ENCODE data around the gene P2RX4.
"Not testable (repeated sequence)": the region's sequence is repeated elsewhere in the genome, so short reads cannot be mapped to it uniquely, and the experiment has no call there.

Gene P2RX4

DNA sequence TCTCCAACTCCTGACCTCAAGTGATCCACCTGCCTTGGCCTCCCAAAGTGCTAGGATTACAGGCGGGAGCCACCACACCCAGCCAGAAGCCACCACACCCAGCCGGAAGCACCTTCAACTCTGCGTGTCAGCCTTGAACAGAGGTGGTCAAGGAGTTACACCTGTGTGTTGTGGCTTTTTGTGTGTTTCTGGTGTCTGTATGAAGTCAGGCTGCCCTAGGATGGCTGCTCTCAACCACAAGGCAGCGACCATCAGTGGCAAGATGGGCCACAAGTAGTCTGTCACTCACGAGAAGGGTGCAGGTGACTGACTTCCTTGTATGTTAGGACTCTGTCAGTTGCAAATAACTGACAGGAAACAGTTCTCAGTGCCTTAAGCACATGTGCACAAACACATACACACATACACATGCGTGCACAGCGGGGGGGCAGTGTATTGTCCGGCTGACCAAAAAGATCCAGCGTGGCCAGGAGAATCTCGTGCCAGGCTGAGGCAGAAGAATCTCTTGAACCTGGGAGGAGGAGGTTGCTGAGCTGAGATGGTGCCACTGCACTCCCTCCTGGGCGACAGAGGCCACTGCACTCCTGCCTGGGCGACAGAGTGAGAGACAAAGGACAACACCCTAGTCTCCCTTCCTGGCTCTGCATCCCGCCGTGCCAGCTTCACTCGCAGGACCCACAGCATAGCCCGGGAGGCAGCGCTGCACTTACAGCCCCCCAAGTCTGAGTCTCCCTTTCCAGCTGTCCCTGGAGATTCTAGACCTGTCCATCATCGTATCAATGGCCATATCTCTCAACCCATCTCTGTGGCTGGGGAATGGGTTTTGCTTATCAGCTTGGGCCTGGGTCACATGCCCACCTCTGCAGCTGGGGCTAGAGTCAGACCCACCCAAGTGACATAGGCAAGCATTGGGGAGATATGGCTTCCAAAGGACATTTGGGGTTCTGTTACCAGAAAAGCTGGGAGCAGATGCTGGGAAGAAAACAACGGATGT is 13.7 kb downstream of the P2RX4 start:
- no peak for DNase-seq

DNA sequence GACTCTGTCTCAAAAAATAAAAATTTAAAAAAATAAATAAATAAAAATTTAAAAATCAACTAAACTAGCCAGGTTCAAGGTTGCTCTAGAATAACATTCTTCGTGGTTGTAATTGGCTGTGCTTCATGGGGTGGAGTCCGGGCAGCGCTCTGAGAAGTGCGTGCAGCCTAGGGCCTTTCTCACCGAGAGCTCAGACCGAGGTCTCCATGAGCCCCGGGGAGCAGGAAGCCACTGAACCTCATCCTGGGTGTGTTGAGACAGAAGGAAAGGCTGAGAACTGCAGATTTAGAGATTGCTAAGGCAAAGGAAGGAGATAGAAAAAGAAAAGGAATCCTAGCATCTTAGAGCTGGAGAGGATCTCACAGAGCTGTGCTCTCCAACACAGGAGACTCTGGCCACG is 14.7 kb downstream of the P2RX4 start:
- DNase-seq = no peak

DNA sequence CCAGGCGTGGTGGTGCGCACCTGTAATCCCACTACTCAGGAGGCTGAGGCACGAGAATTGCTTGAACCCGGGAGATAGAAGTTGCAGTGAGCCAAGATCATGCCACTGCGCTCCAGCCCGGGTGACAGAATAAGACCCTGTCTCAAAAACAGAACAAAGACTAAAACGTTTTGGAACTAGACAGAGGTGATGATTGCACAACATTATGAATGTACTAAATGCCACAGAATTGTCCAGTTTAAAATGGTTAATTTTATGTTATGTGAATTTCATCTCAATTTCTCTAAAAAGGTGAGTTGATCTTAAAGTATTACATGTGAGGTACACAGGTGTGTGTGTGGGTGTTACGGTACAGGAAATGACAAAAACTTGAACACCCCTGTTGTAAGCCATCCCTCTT is 16.5 kb downstream of the P2RX4 start:
- DNase-seq = no peak

DNA sequence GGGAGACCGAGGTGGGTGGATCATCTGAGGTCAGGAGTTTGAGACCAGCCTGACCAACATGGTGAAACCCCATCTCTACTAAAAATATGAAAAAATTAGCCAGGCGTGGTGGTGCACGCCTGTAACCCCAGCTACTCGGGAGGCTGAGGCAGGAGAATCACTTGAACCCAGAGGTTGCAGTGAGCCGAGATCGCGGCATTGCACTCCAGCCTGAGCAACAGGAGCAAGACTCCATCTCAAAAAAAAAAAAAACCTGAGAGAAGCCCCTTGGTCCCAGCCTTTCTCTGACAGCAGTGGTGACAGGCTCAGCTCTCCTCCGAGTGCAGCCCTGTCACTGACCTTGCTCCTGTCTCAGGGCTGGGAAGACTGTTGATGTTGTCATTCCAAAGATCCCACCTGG is 16.9 kb downstream of the P2RX4 start:
- DNase-seq = not testable (repeated sequence)

DNA sequence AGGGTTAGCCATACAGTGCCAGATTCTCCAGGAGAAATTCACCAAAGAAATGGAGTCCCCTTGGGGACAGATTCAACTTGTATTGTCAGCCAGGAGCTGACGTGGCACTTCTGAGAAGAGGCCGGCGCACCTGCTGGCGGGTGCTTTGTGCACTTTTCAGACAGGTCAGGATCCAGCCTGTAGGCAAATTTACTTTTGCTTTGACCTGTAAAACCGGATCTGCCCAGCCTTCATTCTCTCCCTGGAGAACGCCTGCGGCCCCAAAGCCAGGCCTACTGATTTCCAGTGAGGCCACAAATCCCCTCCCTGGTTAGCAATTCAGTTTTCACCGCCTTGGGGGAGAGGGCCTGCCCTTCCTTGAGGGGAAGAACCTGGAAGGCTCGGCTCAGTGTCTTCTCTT is 17.4 kb downstream of the P2RX4 start:
- DNase-seq = no peak

DNA sequence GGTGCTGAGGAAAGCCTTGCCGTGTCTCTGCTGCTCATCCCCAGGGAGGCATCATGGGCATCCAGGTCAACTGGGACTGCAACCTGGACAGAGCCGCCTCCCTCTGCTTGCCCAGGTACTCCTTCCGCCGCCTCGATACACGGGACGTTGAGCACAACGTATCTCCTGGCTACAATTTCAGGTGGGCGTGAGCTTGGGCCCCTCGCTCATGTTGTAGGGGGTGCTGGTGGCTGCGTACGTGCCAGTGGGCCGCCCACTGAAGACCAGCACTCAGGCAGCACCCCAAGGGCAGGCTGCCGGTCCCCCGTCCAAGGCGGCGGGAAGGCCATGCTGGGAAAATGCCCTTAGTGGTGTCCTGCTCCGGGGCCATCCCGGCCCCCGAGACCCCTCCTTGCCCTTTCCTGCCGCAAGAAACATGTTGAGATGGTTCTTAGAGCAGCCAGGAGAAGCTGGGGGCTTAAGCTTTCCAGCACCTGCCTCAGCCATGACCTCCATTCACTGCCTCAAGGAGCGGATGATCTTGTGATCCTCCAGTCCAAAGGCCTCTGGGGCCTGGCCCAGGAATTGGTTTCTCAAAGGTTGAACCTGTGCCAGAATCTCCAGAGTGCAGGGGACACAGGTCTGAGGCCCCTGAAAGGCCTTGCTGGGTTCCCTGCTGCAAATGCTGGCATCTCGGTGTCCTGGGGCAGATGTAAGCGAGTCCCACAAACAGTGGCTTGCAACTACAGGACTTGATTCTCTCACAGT is 19.2 kb downstream of the P2RX4 start:
- no peak for DNase-seq

DNA sequence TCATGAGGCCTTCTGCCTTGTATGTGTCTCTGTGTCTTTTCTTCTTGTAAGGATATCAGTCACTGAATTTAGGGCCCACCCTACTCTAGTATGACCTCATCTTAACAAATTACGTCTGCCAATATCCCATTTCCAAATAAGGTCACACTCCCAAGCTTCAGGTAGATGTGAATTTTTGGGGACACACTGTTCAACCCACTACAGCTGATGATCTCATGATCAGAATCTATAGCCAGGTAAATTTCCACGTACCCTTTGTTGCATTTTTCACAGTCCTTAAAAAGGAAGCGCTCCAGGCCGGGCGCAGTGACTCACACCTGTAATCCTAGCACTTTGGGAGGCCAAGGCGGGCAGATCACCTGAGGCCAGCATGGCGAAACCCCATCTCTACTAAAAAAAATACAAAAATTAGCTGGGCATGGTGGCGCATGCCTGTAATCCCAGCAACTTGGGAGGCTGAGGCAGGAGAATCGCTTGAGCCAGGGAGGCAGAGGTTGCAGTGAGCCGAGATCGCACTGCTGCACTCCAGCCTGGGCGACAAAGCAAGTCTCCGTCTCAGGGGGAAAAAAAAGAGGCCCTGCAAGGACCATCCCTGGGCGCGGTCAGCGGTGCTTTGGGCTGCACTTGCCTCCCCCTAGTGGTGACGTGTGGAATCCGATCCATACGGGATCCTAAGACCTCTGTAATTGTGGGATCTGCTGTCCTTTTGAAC is 20.1 kb downstream of the P2RX4 start:
- peak; percentile 67 for DNase-seq

DNA sequence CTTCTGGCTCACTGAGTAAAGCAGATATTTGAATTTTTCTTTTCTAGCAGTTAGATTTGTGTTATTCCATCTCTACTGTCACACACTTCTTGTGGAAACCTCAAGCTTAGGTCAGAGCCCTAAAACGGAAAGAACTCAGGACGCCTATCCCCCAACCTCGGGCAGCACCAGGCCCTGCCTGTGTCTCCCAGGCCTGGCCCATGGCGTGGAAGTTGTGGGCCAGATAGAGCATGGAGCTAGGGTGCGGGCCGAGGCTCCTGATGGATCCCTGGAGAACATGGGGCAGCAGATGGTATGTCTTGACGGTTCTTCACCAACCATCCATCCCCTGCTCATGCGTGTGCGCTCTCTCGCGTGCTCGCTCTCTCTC is 20.6 kb downstream of the P2RX4 start:
- DNase-seq = no peak

DNA sequence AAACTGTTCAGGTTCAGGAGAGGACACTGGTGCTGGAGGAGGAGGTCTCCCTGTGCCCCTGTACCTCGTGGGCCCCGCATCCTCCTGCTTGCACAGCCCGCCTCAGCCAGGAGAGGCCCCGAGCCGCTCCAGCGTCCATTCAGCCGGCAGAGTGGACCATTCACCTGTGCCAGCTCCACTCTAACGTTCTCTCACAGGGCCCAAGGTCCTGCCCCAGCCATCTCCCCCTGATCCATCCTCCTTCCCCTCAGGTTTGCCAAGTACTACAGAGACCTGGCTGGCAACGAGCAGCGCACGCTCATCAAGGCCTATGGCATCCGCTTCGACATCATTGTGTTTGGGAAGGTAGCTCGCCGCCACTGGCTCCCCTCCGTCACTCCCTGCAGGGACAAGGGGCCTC is 22.2 kb downstream of the P2RX4 start:
- DNase-seq = no peak

DNA sequence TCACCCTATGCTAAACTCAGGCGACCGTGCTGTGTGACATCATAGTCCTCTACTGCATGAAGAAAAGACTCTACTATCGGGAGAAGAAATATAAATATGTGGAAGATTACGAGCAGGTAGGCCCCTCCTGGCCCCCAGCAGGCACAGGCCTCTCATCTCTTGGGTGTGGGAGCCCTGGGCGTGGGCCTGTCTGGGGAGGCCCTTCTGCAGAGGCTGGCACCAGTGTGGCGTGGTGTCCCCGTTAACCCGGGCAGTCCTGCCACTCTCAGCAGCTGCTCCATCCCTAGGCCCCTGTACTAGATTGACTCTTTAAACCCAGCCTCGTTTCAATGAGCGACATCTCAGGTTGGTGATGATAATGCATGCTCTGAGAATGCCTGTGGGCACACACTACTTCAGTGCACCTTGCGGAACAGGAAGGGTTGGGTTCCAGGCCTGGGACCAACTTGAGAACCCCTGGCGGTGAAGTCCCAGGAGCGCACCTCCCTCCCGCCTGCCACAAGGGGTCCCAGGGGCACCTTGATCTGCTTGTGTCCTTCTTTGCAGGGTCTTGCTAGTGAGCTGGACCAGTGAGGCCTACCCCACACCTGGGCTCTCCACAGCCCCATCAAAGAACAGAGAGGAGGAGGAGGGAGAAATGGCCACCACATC is 23.2 kb downstream of the P2RX4 start:
- no peak for DNase-seq

DNA sequence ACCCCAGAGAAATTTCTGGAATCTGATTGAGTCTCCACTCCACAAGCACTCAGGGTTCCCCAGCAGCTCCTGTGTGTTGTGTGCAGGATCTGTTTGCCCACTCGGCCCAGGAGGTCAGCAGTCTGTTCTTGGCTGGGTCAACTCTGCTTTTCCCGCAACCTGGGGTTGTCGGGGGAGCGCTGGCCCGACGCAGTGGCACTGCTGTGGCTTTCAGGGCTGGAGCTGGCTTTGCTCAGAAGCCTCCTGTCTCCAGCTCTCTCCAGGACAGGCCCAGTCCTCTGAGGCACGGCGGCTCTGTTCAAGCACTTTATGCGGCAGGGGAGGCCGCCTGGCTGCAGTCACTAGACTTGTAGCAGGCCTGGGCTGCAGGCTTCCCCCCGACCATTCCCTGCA is 23.7 kb downstream of the P2RX4 start:
- DNase-seq = no peak

DNA sequence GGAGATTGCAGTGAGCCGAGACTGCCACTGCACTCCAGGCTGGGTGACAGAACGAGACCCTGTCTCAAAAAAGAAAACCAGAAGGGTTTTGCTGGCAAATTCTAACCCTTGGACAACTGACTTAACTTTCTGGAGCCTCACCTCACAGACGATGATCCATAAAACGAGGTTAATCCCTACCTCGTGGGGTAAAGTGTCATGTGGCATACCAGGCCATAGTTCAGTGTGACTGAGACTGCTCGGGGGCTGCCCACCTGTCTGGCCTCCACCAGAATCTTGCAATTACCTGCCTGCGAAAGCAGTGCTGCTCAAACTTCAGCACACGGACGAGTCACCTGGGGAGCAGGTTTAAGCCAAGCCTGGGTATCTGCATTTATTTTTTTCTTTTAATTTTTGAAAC is 26.8 kb downstream of the P2RX4 start:
- DNase-seq = no peak

DNA sequence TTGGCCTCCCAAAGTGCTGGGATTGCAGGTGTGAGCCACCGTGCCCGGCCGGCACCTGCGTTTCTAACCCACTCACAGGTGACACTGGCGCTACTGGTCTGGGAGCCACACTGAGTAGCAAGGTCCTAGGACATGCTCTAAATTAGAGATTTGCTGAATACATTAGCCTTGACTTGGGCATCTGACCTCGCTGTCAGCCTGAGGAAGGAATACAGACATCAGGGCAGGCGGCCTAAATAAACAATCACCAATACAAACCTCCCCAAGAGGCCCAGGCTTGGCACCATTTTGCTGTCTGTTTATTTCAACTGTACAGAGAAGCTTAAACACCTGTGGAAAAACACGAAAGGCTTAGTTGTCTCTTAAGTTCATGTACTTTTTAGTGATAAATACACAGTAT is 27.5 kb downstream of the P2RX4 start:
- DNase-seq = no peak

DNA sequence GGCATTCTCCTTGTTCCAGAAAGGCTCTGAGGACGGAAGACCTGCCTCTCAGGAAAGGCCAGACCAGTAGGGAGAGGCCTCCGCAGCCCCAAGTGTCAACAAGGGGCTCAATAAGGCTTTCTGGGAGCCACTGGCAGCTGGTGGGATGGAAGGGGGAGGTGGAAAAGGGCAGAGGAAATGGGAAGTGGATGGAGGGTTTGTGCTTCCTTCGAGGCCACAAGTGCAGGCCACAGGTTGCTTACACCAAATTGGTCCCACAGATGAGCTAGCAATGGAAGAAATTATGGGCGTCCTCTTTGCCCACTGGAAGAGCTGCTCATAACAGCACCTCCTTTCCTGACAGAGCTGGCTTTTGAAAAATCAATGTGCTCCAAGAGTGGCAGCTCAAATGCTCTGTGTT is 28.2 kb downstream of the P2RX4 start:
- no peak for DNase-seq

DNA sequence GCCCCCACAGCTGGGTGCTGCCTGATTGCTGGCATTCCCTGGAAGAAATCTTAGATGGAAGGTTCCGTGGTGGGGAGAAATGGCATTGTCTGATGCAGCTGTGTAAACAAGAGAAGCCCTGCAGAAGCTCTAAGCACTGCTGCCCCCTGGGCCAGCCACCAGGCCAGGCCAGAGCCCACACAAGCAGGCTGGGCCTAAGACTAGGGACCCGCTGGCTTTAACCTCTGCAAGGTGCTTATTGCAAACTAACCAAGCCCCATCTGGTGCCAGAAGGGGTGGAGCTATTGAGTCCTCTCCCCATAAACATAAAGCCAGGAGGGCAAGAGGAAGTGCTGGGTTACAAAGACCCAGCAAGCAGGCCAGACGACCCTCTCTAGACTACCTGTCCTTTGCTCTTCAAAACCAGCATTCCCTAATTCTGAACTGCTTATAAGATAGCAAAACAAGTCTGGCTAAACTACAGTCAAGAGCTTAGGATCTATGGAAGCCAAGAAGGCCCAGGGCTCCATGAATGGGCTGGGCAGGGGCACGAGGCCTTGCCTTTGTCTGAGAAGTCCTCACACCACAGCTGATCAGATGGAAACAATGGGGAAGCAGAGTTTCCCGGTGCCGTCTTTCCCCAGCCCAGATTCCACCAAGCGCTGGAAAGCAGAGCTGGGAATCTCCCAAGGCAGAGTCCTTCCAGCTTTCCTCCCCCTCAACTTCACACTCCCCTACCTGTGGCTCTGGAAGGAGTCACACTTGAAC is 28.8 kb downstream of the P2RX4 start:
- DNase-seq = no peak

DNA sequence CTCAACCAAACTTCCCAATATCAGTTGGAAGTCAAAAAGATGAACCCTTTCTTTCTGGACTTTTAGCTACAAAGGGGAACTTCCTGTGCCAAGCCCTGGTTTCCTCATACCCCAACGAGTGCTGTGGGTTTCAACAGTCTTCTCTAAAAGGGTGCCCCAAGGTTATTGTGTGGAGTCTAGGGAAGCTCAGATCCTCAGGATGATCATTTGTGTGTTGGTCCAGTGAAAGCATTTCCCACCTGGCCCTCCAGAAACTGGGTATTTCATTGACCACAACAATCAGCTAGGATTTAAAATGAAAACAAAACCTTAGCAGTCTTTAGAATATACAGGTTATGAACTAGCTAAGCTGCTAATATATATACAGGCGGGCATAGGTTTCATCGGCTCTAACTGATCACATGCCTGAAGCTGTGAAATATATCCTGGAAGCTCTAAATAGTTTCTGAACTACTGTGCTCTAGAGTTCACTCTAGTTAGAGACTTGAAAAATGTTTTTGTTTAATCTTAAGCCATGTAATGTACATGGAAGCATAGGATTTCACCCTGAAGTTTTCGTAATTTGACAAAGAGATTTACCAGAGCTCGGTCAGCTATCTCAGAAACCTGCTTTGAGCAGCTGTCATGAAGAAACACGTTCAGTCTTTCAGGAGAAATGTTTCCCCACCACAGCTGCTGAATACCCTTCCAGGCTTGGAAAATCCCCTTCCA is 29.6 kb downstream of the P2RX4 start:
- DNase-seq = no peak

DNA sequence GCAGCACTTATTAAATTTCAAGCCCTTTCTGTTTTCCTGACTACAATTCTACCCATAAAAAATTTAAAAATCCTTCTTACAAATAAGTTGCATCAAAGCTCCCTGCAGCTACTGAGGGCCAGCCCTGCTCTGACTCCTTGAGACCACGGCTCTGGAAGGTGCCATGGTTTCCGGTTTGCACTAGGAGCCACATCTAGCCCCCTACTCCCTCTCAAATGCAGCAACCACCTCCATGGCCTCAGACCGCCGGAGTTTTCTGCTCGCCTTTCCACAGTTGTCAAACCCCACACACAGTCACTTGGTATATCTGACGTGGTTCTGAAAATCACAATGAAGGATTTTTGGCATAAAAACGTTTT is 30.1 kb downstream of the P2RX4 start:
- no peak for DNase-seq

DNA sequence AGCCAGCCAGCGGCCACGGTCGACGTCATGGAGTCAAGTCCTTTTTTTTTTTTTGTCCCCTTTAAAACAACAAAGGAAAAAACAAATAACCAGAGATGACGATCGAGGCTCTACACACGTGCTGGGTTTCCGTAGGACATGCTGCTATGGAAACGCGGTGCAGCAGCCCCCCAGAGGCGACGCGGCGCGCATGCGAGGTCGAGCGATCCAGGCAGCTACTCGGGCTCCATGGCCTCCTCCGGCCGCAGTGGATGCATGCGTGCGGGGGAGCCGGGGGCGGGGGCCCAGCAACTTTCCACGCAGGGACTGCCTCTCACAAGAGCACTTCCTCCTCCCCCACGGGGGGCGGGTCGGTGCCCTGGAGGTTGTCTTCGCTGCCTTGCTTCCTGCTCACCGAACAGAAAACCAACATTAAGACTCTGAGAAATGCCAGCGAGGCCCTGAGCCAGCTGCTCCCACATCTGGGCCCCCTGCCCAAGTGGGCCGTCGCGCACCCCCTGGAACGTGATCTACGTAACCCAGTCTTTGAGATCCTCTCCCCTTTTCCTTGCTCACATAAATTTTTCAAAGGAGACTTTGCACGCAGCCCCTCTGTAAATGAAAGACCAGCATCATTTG is 30.7 kb downstream of the P2RX4 start:
- DNase-seq = peak; percentile 49

DNA sequence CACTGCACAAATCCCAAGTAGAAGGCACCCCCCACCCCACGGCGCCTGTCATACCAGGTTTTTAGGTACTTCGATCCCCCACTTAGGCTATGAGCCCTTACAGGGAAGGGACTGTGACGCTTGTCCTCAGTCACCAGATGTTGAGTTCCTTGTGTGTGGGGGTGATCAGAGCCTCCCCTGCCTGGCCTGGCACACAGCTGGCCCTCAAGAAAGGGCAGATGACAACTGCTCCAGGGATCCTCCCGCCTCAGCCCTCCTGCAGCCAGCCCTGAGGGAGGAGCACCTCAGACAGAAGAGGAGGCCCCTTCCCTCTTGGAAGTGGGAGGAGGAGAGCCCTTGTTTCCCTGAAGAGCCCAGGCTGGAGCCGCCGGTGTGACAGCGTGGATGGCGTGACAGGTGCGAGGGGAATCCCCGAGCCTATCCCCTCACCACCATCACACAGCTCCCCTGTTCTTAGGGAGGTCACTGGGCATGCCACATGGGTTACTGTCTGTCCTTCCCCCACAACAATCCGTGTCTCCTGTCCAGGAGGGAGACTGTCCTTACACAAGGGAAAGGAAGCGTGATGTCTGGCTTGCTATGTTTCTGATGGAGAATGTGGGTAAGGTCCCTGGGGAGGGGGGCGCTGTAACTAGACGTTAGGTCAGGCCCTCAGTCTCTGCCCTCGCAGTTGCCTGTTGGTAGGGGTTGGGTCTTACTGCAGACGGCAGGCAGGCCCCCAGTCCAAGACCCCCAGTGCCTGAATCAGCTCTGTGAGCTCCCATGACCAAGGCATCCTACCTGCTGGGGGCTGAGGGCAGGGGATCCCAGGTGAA is 31.4 kb downstream of the P2RX4 start:
- DNase-seq = no peak

DNA sequence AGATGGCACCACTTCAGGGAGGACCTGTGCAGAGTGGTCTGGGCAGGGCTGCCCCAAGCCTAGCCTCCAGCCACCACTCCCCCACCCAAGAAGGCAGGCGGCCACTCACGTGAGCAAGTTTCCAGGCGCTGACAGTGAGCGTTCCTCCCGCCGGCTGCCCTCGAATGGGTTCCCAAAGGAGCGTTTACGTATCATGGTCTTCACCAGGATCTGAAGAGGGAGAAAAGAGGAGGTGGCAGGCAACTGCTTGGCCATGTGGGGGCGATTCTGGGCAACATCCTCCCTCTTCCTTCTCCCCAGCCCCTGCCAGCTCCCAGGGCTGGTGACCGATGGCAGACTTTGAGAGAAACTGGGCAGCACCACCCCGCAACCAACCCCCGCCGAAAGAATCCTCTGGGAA is 35.1 kb downstream of the P2RX4 start:
- no peak for DNase-seq

All from fibroblast of skin of abdomen (primary cell).